ENCODE results near the gene PRKG2.

PRKG2 gene

DNA sequence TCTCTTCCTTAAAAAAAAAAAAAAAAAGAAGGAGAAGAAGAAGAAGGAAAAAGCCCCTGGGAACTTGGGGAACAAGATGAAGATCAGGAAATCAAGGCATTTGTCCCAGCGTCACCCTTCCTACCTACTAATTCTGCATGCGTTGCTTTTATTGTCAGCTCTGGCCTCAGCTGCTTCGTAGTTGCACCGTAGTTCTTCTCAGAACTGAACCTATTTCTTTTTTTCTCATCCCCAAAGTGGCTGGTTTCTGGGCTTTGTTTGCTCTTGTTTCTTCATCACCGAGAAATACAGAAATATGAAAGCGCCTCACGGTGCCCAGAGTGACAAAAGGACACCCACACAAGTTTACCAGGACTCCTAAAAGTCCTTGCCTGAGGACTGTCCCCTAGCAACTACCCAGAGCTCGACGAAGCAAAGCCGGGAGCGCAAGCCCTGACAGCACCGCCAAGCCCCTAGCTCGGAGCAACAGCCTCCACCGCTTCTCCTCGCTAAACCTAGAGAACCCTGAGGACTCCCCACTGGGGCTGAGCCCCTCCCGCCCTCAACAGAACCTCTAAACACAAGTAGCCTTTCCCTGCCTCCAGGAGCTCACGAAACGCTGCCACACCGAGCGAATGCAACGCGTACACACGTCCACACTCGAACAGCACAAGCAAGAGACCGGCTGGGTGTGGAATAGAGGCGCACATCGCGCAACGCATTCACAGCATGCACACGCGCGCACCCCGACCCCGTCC lies 710 bp downstream of the PRKG2 start:
- DNase-seq, result no peak

DNA sequence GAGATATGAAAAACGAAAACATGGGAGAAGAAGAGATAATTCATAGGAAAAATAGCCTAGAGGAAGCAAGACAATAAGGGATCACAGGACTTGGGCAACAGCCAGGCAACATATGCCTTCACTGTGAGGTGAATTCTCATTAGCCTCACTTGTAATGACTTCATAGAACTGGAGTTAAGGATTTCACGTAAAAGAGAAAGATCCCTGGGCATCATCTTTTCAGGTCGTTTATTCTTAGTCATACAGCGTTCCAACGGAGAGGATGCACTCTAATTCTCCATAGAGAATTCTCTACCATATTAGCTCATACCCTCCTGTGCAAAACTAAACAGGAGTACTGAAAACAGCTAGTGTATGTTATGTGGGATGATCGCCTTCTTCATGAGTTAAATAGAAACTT lies 1.4 kb downstream of the PRKG2 start:
- DNase-seq, result no peak

DNA sequence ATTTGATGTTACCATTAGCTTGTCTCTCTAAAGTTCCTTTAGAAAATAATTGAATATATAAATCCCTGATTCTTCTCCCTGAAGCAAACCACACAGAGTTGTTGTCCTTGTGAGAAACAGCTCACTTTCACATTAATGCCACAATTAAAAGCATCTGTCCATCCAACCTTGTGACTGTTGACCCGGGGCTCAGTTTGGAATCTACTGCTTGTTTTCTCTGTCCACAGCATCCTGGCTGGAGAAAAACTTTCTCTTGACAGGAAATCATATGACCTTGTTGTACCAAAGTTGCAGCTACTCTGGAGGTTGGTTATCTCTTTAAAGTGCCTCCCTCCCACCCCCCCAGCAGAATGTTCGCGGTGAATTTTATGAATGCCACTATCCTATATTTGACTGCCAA lies 3.1 kb downstream of the PRKG2 start:
- DNase-seq, result no peak

DNA sequence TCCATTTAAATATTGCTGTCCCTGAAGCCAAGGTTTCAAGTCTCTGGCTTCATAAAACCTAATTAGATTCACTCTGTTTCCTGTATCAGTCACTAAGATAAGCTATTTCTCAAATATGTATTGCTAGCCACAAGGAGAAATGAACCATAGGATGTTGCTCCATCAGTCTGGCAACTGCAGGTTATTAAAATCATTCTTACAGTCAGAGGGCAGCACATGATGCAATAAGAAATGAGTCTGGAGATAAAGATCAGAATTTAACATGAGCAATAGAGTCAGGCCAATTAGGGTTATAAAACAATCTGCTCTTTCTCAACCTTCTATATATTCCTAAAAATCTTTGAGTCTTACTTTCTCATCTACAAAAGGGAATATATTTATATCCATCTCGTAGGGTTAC lies 7.2 kb downstream of the PRKG2 start:
- DNase-seq, result no peak

DNA sequence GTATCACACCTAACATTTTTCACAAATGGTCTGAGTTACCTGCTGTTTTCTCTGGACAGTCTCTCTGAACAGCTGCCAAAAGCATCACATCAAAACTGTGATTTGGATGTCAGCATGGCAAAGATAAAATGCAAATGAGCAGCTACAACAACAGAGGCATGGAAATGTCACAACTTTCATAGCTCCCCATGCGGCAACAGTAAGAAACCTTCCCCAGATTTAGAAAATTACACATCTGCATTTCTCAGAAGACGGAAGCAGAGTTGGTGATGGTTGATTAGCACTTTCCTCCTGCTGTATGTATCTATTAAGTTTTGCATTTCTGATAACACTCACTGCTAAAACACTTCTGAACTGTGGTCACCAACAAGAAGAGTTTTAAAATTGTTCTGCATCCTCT lies 9.7 kb downstream of the PRKG2 start:
- no peak for DNase-seq

DNA sequence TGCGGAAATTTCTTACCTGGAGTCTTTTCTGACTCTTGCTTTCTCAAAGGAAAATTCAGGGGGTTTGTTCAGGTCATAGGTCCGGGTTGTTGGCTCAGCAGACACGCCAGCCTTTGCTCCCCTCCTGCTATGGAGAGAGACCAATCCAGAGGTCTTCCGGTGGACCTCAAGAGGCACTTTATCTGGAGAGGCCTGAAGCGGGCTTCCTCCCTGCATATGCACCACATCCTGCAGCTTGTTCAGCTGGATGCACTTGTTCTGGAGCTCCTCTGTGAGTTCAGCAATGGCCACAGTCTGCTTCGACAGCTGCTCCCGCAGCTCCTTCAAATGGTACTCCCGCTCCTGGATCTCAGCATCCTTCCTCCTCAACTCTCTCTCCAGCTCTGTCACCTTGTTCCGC lies 10.5 kb downstream of the PRKG2 start:
- DNase-seq, result no peak

DNA sequence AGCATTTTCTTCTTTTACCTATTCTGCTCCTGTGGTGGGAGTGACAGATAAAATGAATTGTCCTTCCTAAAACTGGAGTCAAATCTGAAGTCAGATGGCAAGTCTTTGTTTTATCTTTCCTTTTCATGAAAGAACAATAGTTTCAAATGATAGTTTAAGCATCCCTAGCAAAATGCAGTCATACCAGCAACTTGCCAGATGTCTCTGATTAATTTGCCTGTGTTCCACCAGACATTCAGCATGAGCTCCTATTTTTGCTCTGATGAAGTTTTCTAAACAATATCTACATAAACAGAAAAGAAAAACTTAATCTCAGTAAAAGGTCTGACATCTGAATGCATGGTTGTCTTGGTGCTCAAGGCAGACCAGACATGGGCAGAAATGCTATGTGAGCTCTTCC lies 15.2 kb downstream of the PRKG2 start:
- no peak for DNase-seq

DNA sequence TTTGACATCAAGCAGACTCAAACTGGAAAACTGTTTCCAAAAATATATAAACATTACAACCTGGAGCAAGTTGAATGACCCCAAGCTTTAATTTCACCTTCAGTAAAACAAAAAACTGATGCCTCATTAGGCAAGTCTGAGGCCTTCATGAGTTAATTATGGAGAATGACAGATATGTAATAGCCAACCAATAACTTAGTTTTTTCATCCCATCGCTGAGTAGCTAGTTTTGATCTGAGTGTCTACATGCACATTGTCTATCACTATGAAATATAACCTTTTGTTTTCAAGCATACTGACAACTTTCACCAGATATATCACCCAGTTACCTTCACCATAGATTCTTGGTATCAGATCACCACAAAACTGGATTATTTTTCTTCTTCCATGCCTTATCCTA lies 16.4 kb downstream of the PRKG2 start:
- DNase-seq, result no peak

DNA sequence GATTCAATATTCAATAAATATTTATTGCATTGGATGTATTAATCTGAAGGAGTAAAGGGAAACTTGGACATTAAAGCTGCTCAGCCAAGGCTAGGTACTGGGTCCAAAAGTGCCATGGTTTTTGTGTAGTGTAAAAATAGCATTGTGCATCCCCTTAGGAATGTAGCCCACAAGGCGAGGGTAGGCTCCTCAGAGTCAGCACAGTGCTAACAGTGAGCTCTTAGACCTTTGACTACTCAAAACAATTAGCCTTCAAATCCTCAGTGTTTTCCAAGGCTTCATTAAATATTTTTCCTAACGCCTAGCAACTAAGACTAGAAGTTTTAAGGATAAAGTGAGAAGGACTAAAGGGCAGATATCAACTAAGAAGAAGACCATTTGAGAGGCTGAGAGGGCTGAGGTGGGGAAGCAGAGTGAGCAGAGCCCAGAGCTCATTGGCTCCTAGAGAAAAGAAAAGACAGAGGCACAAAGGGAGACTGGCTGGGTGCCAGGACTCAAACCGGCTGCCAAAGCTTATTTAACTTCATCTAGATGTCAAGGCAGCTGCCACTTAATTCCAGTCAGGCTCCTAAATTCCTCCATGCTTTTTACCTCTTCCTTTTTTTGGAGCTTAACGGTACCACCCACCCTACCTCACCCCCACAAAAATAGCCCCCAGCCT lies 17.0 kb downstream of the PRKG2 start:
- DNase-seq, result no peak

DNA sequence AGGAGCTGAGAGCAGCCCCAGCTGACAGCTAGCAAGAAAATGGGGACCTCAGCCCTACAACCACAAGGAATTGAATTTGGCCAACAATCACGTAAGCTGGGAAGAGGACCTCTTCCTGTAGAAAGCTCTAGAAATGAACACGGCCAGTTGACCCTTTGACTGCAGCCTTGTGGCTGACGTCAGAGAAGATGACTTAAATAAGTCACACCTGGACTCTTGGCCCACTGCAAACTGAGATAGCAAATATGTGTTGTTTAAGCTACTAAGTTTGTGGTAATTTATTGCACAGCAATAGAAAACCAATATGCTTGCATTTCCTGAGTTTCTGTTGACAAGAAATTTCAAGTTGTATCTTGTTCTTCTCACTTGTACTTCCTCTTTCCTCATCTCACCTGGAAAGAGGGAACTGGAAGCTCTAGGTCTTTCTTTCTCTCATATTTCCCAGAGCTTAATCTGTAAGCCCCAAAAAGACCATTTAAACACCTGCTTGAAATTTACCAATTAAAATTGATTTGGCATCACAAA lies 18.8 kb downstream of the PRKG2 start:
- DNase-seq, result no peak

DNA sequence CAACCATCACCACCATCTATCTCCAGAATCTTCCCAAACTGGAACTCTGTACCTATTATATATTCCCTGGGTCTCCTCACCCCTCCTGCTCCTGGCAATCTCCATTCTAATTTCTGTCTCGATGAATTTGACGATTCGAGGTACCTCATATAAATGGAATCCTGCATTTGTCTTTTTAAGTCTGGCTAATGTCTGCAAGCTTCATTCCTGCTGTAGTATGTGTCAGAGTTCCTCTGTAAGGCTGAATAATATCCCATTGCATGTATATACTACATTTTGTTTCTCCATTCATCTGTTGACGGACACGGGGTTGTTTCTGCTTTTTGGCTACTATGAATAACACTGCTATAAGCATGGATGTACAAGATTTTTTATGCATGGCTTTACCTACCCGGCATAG lies 19.5 kb downstream of the PRKG2 start:
- DNase-seq, result no peak

DNA sequence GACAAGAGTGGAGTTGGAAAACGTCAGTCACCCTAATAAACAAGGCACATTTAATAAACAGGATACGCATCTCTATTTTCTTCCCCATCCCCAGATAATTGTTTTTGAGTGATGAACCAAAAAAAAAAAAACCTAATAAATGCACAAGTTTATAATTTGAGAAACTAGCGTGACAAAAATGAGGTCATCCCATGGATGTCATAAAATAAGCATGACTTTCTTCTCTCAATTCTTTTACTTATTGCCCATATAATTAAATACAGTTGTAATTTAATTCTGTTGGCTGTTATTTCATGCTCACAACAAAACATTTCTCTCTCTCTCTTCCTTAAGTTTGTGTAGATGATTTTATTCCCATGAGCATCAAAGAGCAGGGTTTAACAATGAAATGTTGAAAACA lies 20.7 kb downstream of the PRKG2 start:
- no peak for DNase-seq

DNA sequence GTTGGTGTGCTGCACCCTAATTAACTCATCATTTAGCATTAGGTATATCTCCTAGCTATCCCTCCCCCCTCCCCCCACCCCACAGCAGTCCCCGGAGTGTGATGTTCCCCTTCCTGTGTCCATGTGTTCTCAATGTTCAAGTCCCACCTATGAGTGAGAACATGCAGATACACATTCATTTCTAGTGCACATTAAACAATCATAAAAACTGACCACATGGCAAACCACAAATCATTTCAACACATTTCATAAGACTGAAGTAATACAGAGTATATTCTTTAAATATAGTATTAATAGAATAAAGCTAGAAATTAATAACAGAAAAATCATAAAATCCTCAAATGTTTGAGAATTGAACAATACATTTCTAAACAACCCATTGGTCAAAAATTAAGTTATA lies 34.1 kb downstream of the PRKG2 start:
- DNase-seq, result no peak

DNA sequence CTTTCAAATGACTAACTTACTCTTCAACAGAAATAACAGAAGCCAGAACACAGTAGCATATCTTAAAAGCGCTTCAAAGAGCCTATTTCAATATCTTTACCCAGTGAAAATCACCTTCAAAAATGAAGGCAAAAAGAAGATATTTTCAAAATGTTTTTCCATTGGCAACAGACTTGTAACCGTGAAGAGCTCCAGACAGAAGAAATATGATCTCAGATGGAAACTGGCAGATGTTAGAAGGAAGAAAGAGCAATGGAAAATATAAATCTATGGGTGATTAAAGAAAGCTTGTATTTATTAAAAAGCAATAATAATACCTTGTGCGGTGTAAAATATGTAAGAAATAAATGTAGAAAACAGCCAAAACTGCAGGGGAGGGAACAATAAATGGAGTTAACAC lies 35.7 kb downstream of the PRKG2 start:
- DNase-seq, result no peak

DNA sequence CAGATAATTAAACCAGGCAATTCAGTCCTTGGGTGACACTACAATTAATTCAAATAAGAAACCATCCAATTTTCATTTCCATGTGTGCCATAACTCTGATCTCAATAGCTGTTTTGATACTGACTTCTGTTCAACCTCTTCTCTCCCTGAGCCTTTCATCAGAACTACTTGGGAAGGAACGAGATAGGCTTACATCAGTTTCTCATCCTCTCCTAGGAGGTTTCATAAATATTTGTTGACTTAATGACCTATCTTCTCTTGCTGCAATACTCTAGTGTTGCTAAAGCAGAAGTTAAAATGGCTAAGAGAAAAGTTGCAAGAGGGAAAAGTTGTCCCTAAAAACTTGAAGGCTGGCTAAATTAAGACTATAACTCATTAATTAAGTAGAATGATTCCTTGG lies 41.8 kb downstream of the PRKG2 start:
- no peak for DNase-seq

DNA sequence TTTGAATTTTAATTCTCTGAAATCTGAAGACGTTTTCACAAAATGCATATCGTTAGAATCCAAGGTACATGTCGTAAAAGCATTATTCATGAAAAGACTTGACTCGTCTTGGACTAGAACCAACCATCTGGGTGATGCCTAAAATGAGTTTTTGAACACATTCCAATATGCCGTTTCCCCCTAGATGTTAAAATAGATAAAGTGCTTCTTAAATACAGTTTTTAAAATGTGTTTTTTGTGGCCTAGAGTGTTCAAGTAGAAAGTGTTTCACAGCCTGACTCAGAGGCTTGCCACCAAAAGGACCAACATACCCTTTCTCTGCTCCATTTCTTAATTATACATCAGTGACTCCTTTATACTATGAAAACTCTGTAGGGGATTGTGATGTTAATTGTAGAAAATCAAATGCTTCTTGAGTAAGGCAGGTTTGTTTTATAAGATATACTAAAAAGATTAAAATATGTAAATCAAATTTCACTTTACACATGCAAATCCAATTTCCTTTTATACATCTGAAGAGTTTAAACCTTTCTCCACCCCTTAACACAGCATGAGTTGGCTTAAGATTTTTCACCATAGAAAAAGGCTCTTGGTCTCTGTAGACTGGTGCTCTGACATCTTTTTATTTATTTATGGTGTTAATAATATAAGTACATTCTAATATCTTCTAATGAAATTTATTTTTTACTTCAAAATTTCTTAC lies 48.4 kb downstream of the PRKG2 start:
- DNase-seq, result no peak

DNA sequence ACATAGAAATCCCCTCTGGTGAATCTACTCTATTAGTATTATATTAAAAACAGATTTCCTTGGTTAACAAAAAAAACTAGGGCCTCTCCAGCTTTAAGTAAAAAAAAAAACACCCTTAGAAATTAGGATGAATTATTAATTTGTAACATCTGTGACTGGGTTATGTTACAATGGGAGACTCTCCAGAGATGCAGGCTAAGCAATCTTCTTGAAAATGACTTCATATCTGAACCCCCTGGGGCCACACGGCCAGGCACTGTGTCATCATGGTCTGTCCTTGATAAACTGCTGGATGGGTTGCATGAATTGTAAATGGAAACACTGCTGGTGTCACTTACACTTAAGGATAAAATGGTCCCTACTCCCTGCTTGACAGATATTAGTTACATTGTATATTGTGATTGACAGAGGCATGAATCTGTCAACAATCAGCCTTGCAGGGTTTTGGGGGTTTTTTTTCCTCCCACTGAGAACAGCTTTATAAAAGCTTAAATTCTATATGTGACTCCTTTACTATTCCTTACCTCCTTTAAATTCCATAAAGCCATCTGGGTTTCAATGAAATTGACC lies 49.1 kb downstream of the PRKG2 start:
- DNase-seq, result no peak

DNA sequence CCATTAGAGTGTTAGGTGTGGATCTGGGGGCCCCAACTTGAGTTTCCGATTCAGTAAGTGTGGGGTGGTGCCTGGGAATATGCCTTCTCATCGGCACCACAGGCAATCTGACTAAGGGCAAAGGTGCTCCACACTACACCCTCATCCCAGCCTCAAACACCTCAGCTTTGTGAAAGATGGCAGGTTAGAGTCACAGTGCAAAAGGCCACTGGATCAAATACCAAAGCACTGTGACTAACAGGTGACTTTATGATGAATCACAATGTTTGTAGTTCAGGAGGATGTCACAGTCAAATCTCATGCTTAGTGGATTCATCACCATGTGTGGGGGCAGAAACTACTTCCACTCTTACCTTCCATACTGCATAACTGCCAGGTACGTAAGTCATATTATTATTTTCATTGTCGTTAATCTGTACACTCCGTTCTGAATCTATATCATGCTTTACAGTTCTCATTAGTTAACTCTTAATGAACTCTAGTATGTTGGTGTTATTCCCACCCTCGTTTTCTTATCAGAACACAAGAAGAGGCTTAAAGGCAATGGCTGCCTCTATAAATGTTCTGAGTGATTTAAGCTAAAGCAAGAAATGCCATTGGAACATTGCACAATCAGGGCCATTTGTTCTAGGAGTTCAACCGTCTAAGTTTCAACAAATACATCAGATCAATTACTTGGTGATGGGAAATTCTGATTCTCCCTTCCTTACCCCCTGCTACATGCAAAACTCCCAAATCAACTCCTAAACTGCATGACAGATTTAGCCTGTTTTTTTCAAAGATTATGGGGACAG lies 50.2 kb downstream of the PRKG2 start:
- no peak for DNase-seq

DNA sequence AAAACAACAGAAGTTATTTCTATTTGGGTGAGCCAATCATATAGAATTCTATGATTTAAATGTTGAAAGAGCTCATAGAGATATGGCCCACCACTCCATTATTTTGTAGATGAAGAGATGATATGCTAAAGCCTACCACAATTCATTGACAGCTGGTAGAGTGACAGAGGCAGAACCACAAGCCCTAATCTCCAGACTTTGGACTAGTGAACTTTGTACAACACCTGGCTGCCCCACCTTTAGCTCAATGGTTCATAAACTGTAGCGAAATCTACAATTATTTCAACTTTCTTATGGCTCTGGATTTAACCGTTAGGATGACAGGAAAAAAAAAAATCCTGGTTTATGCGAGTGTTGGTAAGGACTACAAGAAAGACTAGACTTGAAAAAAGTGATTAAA lies 50.9 kb downstream of the PRKG2 start:
- no peak for DNase-seq

DNA sequence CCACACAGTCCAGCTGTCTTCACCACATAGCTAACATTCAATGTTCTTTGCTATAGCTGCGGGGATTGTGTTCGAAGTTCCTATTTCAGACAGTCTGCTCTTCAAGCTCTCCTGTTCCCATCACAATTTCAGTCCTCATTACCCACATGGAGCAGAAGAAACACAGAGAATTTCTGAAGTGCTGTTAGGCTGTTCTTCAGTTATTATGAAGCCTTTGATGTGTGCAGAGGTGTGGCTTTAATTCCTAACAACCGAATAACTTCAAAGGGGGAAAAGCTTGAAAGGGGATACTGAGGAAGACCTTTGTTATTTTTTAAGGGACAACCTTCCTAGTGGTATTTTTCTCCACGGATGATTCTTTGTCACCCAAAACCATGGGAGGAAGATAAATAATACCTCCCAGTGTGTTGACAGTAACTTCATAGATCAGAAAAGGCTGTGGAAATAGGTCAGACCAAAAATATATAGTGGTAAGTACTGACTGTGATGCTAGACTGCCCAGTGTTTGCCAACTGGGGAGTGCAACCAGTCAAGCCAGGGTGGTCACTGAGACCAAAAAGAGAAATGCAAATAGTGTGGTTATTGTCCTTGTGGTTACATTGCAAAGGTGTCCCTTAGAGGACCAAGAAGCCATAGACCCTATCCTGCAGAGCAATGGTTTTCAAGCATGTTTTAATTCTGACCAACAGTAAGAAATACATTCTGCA lies 52.1 kb downstream of the PRKG2 start:
- DNase-seq, result no peak

DNA sequence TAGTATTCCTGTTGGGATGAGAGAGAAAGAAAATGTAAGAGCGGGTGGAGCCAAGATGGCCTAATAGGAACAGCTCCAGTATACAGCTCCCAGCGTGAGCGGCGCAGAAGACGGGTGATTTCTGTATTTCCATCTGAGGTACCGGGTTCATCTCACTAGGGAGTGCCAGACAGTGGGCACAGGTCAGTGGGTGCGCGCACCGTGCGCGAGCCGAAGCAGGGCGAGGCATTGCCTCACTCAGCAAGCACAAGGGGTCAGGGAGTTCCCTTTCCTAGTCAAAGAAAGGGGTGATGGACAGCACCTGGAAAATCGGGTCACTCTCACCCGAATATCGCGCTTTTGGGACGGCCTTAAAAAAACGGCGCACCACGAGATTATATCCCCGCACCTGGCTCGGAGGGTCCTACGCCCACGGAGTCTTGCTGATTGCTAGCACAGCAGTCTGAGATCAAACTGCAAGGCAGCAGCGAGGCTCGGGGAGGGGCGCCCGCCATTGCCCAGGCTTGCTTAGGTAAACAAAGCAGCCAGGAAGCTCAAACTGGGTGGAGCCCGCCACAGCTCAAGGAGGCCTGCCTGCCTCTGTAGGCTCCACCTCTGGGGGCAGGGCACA lies 61.2 kb downstream of the PRKG2 start:
- DNase-seq, result peak; percentile 2
